Esophagus muscularis mucosa (tissue), 4 donors: ENCODE data around the gene SS18L1. TPM values are rescaled to one million over a fixed set of nuclear protein-coding genes. Genes with fewer than 3 reads are reported as not detected.
"Not testable (repeated sequence)": the region's sequence is repeated elsewhere in the genome, so short reads cannot be mapped to it uniquely, and the experiment has no call there.

Experiments used
- DNase-seq: peaks from one replicate; pipeline ENCODE4 v3.0.0-alpha.2; 2017; ENCODE audit errors: extremely low spot score
- H3K27ac ChIP-seq, 4 donors: fragments of 200-600 bp; sonication (generic); replicated peaks in 1 of 4; 1 replicate in 3 of 4; 2 replicates in 1 of 4; pipeline ENCODE4 v1.5.1; 2016 to 2019; ENCODE audit warnings: mild to moderate bottlenecking in 1 of 4
- H3K27me3 ChIP-seq, 4 donors: fragments of 200-600 bp; sonication (generic); one replicate each; pipeline versions ENCODE4 v1.5.1 to v1.6.0; 2016 to 2019
- H3K36me3 ChIP-seq, 4 donors: fragments of 200-600 bp; sonication (generic); one replicate each; pipeline ENCODE4 v1.5.1; 2016 to 2019
- H3K4me1 ChIP-seq, 4 donors: fragments of 200-600 bp; sonication (generic); one replicate each; pipeline ENCODE4 v1.5.1; 2016 to 2019
- H3K4me3 ChIP-seq, 4 donors: fragments of 200-600 bp; sonication (generic); 1 replicate in 2 of 4; 2 replicates in 2 of 4; pipeline ENCODE4 v1.5.1; 2016 to 2019; ENCODE audit warnings: mild to moderate bottlenecking in 4 of 4, moderate library complexity in 1 of 4
- H3K9me3 ChIP-seq, 4 donors: fragments of 200-600 bp; sonication (generic); 1 replicate in 3 of 4; 2 replicates in 1 of 4; pipeline ENCODE4 v1.5.1; 2016 to 2019
- CTCF ChIP-seq, 3 experiments: fragments of 200-600 bp in 2 of 3; fragments of 450-650 bp in 1 of 3; sonication (generic) in 2 of 3; IDR thresholded peaks; one replicate each; pipeline ENCODE4 v1.5.1; 2017 to 2019; ENCODE audit warnings: antibody characterized with exemption in 3 of 3, mild to moderate bottlenecking in 2 of 3, moderate library complexity in 1 of 3
- EP300 ChIP-seq: sonication (generic); formaldehyde crosslinking; IDR thresholded peaks from one replicate; pipeline ENCODE4 v1.6.1; 2017; ENCODE audit warnings: antibody characterized with exemption
- POLR2A ChIP-seq: fragments of 450-650 bp; IDR thresholded peaks from one replicate; pipeline ENCODE4 v1.6.1; 2017; ENCODE audit warnings: antibody characterized with exemption, moderate library complexity, mild to moderate bottlenecking, low read depth
- POLR2AphosphoS5 ChIP-seq, 2 donors: sonication (generic); formaldehyde crosslinking; IDR thresholded peaks; one replicate each; pipeline ENCODE4 v1.6.1; 2017; ENCODE audit warnings: antibody characterized with exemption in 2 of 2
- WGBS: methylation state at CpG from one replicate; pipeline ENCODE4 v1.1.5; 2018; 5-methylcytosine and 5-hydroxymethylcytosine counted together
- intact Hi-C: fragments of 100-400 bp; cut with DNase I; formaldehyde crosslinking; loops from one replicate; pipeline ENCODE4 v1.15.1; 2023
- total RNA-seq, 4 donors: library from RNA; depleted of rRNA; stranded (reverse); fragments of >200 nt; gene quantifications; one replicate each; pipeline versions ENCODE4 v1.1.0 to v1.2.1, GENCODE V29; 2016

Gene SS18L1
- total RNA-seq, 4 donors from 2014 or later = 9.1 to 13.3 (median 10.8) TPM

- H3K4me1 ChIP-seq = no peaks in the 10 kb centered on the region
- TF ChIP-seq POLR2A (no peak), POLR2AphosphoS5 (IDR thresholded peaks at IDR 0.05) (no peak), CTCF (IDR thresholded peaks at IDR 0.05) (no peak), EP300 (no peak)
- H3K36me3 ChIP-seq = no peaks in the 10 kb centered on the region
- no peak overlapping the region for H3K27ac ChIP-seq
- peaks cover 7 to 72% (median 65%) of the 10 kb centered on the region in 4 donors for H3K9me3 ChIP-seq
- H3K4me3 ChIP-seq = no peak overlapping the region
- intact Hi-C loops = no loop called here
- H3K27me3 ChIP-seq = peaks cover 0 to 40% (median 0%) of the 10 kb centered on the region in 4 donors
- DNase-seq = no peak
- WGBS = 95% methylated on average over 6 of the region's 6 CpGs
These were observed 32.4 kb upstream of the SS18L1 start for GRCh38 chr20:62111148-62111547.

- Histone ChIP-seq H3K9me3 (peaks cover 7 to 61% (median 56%) of the 10 kb centered on the region in 4 donors), H3K27me3 (peaks cover 0 to 50% (median 0%) of the 10 kb centered on the region in 4 donors), H3K4me3 (no peak overlapping the region), H3K36me3 (no peaks in the 10 kb centered on the region), H3K27ac (no peak overlapping the region), H3K4me1 (peaks cover 0 to 5% (median 0%) of the 10 kb centered on the region in 4 donors)
- TF ChIP-seq EP300 = no peak
- TF ChIP-seq POLR2A = no peak
- TF ChIP-seq CTCF (IDR thresholded peaks at IDR 0.05) = no peak
- no peak for TF ChIP-seq POLR2AphosphoS5 (IDR thresholded peaks at IDR 0.05)
- no peak for DNase-seq
- WGBS = 97% methylated on average over 5 of the region's 6 CpGs
- intact Hi-C loops = no loop called here
These were observed 31.2 kb upstream of the SS18L1 start for GRCh38 chr20:62112368-62112767.

GRCh38 chr20:62114894-62115293 lies 28.7 kb upstream of the SS18L1 start:
- no peak for DNase-seq
- intact Hi-C loops = no loop called here
- H3K4me3 ChIP-seq = no peak overlapping the region
- WGBS = 42% methylated on average over 8 of the region's 8 CpGs
- TF ChIP-seq CTCF (IDR thresholded peaks at IDR 0.05) = no peak
- TF ChIP-seq EP300 = no peak
- peaks cover 0 to 72% (median 2%) of the 10 kb centered on the region in 4 donors for H3K27me3 ChIP-seq
- H3K27ac ChIP-seq = no peak overlapping the region
- no peaks in the 10 kb centered on the region for H3K36me3 ChIP-seq
- peaks cover 0 to 36% (median 31%) of the 10 kb centered on the region in 4 donors for H3K9me3 ChIP-seq
- peaks cover 0 to 22% (median 5%) of the 10 kb centered on the region in 4 donors for H3K4me1 ChIP-seq

DNA sequence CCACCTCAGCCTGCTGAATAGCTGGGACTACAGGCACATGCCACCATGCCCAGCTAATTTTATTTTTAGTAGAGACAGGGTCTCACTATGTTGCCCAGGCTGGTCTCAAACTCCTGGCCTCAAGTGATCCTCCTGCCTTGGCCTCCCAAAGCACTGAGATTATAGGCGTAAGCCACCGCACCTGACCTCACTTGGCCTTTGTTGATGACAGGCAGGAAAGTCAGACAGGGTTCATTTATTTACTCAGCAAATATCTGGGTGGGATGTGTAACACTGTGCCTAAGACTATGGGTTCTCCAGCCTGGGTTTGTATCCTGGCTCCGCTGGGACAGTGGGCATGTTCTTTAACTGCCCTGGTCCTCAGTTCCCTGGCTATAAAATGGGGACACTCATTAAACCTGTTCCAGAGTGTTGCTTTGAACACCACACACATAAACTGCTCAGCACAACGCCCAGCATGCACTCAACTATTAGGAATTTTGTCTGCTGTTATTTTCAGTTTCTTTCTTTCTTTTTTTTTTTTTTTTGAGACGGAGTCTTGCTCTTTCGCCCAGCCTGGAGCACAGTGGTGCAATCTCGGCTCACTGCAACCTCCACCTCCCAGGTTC lies 27.7 kb upstream of the SS18L1 start:
- intact Hi-C loops = loop anchor here (2.0 kb wide), 1 partner anchor 43 kb away; no protein-coding TSS in a partner anchor
- H3K27me3 ChIP-seq = peaks cover 0 to 72% (median 2%) of the 10 kb centered on the region in 4 donors
- not testable (repeated sequence) for H3K27ac ChIP-seq, H3K36me3 ChIP-seq, H3K4me3 ChIP-seq, DNase-seq
- H3K9me3 ChIP-seq = peaks cover 0 to 28% (median 24%) of the 10 kb centered on the region in 4 donors
- 81% methylated on average over 5 of the region's 7 CpGs for WGBS
- peaks cover 3 to 31% (median 8%) of the 10 kb centered on the region in 4 donors for H3K4me1 ChIP-seq

DNA sequence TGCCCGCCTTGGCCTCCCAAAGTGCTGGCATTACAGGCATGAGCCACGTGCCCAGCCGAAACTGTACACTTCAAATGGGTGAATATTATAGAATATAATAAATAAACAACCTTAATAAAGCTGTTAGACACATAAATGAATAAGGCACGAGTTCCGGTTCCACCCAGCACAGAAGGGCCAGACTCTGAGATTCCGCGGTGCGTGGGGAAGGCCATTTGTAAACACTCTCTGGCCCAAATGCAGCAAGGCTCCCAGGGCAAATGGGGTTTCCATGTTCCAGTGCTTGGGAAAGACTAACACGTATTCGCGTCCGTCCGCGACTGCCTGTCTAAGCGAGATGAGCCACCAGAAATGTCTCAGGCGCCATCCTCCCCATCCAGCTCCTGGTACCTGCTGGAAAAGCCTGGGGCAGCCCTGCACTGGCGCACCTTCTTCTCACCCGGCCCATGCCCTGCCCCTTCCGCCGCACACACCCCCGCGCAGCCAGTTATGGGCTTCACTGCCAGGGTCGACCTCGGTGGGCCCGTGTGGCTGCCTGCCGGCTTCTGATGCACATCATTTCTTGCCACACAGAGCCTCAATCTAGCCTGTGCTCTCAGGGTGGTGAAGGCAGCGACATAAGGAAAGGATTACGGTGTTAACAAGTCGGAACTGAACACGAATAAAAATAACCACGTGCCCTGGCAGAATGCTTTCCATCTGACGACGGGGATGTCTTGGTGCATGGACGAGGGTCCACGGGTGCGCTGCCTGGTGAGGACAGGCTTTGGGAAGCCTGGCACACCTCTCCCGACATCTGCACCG lies 26.8 kb upstream of the SS18L1 start:
- TF ChIP-seq EP300 (no peak), POLR2A (no peak)
- Histone ChIP-seq H3K4me1 (peaks cover 8 to 35% (median 12%) of the 10 kb centered on the region in 4 donors), H3K9me3 (peaks cover 0 to 20% (median 17%) of the 10 kb centered on the region in 4 donors), H3K36me3 (no peaks in the 10 kb centered on the region), H3K4me3 (no peak overlapping the region), H3K27ac (no peak overlapping the region), H3K27me3 (peaks cover 0 to 72% (median 2%) of the 10 kb centered on the region in 4 donors)
- 83% methylated on average over 38 of the region's 38 CpGs for WGBS
- DNase-seq = no peak
- intact Hi-C loops = loop anchor here (2.0 kb wide), 1 partner anchor 44 kb away; no protein-coding TSS in a partner anchor
